ENCODE data around the gene SASH1. TPM values are rescaled to one million over a fixed set of nuclear protein-coding genes. Genes with fewer than 3 reads are reported as not detected.

Gene SASH1
- total and polyA plus RNA-seq, 8 donors = 5.8 to 82.6 (median 16.3) TPM

- H3K4me3 ChIP-seq = peak overlapping the region; percentile 63 to 73 (median 64)
- TF ChIP-seq EP300 (IDR thresholded peaks at IDR 0.05) (no peak), POLR2A (IDR thresholded peaks at IDR 0.05) (no peak), POLR2AphosphoS5 (IDR thresholded peaks at IDR 0.05) (no peak), CTCF (IDR thresholded peaks at IDR 0.05) (no peak)
- H3K4me1 ChIP-seq = peaks cover 6 to 42% (median 20%) of the 10 kb centered on the region in 4 donors
- WGBS, 5 donors = 2 to 5% (median 3%) methylated on average over 9 to 34 of the region's 34 CpGs
- H3K36me3 ChIP-seq = no peaks in the 10 kb centered on the region
- DNase-seq = no peak
- no peaks in the 10 kb centered on the region for H3K9me3 ChIP-seq
- intact Hi-C loops (cut with DNase I; ENCODE audit: low total_unique reads) = loop anchor here (10.0 kb wide), 1 partner anchor 122 kb away; no protein-coding TSS in a partner anchor
- peaks cover 0 to 7% (median 0%) of the 10 kb centered on the region in 3 donors for H3K27me3 ChIP-seq
- H3K27ac ChIP-seq = peak overlapping the region; percentile 84 to 89 (median 86)
These were observed 577 bp downstream of the SASH1 start for GRCh38 chr6:148343047-148343782.

- Histone ChIP-seq H3K4me1 (peaks cover 6 to 42% (median 20%) of the 10 kb centered on the region in 4 donors), H3K27ac (peak overlapping the region in 3 of 5 donors; percentile 20 to 65 (median 23)), H3K36me3 (no peaks in the 10 kb centered on the region), H3K9me3 (no peaks in the 10 kb centered on the region), H3K27me3 (peaks cover 0 to 7% (median 0%) of the 10 kb centered on the region in 3 donors), H3K4me3 (peak overlapping the region in 2 of 4 donors; percentile 63 to 73)
- DNase-seq = no peak
- intact Hi-C loops (cut with DNase I; ENCODE audit: low total_unique reads) = loop anchor here (10.0 kb wide), 1 partner anchor 120 kb away; no protein-coding TSS in a partner anchor
- TF ChIP-seq POLR2A (IDR thresholded peaks at IDR 0.05) (no peak), EP300 (IDR thresholded peaks at IDR 0.05) (no peak), POLR2AphosphoS5 (IDR thresholded peaks at IDR 0.05) (no peak), CTCF (IDR thresholded peaks at IDR 0.05) (no peak)
- WGBS, 5 donors = 8 to 37% (median 33%) methylated on average over 1 of the region's 1 CpG
These were observed 2.5 kb downstream of the SASH1 start for GRCh38 chr6:148345176-148345575.

GRCh38 chr6:148345578-148345977, 2.9 kb downstream of the SASH1 start:
- Histone ChIP-seq H3K4me1 (peaks cover 6 to 42% (median 20%) of the 10 kb centered on the region in 4 donors), H3K27ac (peak overlapping the region in 3 of 5 donors; percentile 23 to 65 (median 53)), H3K27me3 (peaks cover 0 to 7% (median 0%) of the 10 kb centered on the region in 3 donors), H3K4me3 (peak overlapping the region in 1 of 4 donors; percentile 63), H3K9me3 (no peaks in the 10 kb centered on the region), H3K36me3 (no peaks in the 10 kb centered on the region)
- intact Hi-C loops (cut with DNase I; ENCODE audit: low total_unique reads) = loop anchor here (10.0 kb wide), 1 partner anchor 119 kb away; no protein-coding TSS in a partner anchor
- no peak for DNase-seq
- WGBS, 5 donors = 61 to 76% (median 67%) methylated on average over 4 of the region's 4 CpGs
- TF ChIP-seq POLR2AphosphoS5 (IDR thresholded peaks at IDR 0.05) (no peak), CTCF (IDR thresholded peaks at IDR 0.05) (no peak), POLR2A (IDR thresholded peaks at IDR 0.05) (no peak), EP300 (IDR thresholded peaks at IDR 0.05) (no peak)

GRCh38 chr6:148346681-148347440, 4.2 kb downstream of the SASH1 start:
- Histone ChIP-seq H3K27ac (peak overlapping the region in 1 of 5 donors; percentile 9), H3K4me3 (no peak overlapping the region), H3K9me3 (no peaks in the 10 kb centered on the region), H3K27me3 (peaks cover 0 to 7% (median 0%) of the 10 kb centered on the region in 3 donors), H3K36me3 (no peaks in the 10 kb centered on the region), H3K4me1 (peaks cover 1 to 33% (median 18%) of the 10 kb centered on the region in 4 donors)
- WGBS, 5 donors = 60 to 79% (median 77%) methylated on average over 6 of the region's 6 CpGs
- DNase-seq = no peak
- TF ChIP-seq POLR2A (IDR thresholded peaks at IDR 0.05) = no peak
- TF ChIP-seq POLR2AphosphoS5 (IDR thresholded peaks at IDR 0.05) = no peak
- TF ChIP-seq EP300 (IDR thresholded peaks at IDR 0.05) = no peak
- TF ChIP-seq CTCF (IDR thresholded peaks at IDR 0.05) = no peak
- intact Hi-C loops (cut with DNase I; ENCODE audit: low total_unique reads) = loop anchor here (10.0 kb wide), 1 partner anchor 118 kb away; no protein-coding TSS in a partner anchor
